22Rv1 (cell line): ENCODE measurements around the gene SOX5.

ENCODE experiments used
- ZFX ChIP-seq: fragments of 450-650 bp; IDR thresholded peaks from 2 replicates; pipeline ENCODE4 v1.6.1; 2017; ENCODE audit warnings: antibody characterized with exemption, borderline replicate concordance
- TF ChIP-seq, protein P1 (sequence below): fragments of 450-650 bp; IDR thresholded peaks from 2 replicates; pipeline ENCODE4 v1.5.1; 2017; ENCODE audit warnings: mild to moderate bottlenecking

DNA sequence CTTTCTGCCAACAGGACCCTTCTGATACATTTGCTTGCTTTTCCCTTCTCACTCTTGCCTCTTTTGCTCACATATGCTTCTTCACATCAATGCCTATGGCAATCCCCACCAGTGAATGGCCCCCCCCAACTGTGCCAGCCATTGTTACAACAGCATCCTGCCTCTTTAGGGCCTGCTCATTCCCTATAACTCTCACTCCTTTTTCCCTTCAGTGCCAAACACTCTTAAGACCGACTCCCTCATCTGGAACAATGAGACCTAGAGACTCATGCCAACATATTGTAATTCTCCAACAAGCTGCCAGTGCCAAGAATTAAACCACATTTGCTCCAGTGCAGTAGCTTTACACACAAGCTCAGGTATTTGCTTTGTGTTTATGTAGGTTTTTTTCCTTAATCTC is 189.0 kb downstream of the SOX5 start:
- TF ChIP-seq, protein P1, sequence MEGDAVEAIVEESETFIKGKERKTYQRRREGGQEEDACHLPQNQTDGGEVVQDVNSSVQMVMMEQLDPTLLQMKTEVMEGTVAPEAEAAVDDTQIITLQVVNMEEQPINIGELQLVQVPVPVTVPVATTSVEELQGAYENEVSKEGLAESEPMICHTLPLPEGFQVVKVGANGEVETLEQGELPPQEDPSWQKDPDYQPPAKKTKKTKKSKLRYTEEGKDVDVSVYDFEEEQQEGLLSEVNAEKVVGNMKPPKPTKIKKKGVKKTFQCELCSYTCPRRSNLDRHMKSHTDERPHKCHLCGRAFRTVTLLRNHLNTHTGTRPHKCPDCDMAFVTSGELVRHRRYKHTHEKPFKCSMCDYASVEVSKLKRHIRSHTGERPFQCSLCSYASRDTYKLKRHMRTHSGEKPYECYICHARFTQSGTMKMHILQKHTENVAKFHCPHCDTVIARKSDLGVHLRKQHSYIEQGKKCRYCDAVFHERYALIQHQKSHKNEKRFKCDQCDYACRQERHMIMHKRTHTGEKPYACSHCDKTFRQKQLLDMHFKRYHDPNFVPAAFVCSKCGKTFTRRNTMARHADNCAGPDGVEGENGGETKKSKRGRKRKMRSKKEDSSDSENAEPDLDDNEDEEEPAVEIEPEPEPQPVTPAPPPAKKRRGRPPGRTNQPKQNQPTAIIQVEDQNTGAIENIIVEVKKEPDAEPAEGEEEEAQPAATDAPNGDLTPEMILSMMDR, result no peak
- TF ChIP-seq ZFX, result no peak
